HG03354 (cell line): Measurements from ENCODE around the gene HIVEP3.

Source experiments
- ATAC-seq: cut with Tn5 transposase; IDR thresholded peaks from one replicate; pipeline ENCODE4 v1.9.1; 2021; ENCODE audit warnings: mild to moderate bottlenecking; ENCODE audit not compliant: unreplicated experiment, poor library complexity, severe bottlenecking

The HIVEP3 gene

GRCh38 chr1:41726292-41726691, 192.4 kb downstream of the HIVEP3 start:
- ATAC-seq: no peak

- no peak for ATAC-seq
Observed at GRCh38 chr1:41724926-41725325, 193.8 kb downstream of the HIVEP3 start.

- ATAC-seq: no peak
Observed at GRCh38 chr1:41724248-41724647, 194.5 kb downstream of the HIVEP3 start.

- no peak for ATAC-seq
Observed at GRCh38 chr1:41723786-41724185, 194.9 kb downstream of the HIVEP3 start.

GRCh38 chr1:41722184-41722583, 196.5 kb downstream of the HIVEP3 start:
- ATAC-seq: no peak

- ATAC-seq: peak; percentile 66
Observed at GRCh38 chr1:41720861-41721410, 197.8 kb downstream of the HIVEP3 start.

GRCh38 chr1:41719590-41719989, 199.1 kb downstream of the HIVEP3 start:
- ATAC-seq: no peak

GRCh38 chr1:41719128-41719527, 199.6 kb downstream of the HIVEP3 start:
- no peak for ATAC-seq

- ATAC-seq: no peak
Observed at GRCh38 chr1:41718497-41718896, 200.2 kb downstream of the HIVEP3 start.

GRCh38 chr1:41716188-41717130, 202.3 kb downstream of the HIVEP3 start:
- ATAC-seq: no peak

GRCh38 chr1:41715441-41716095, 203.2 kb downstream of the HIVEP3 start:
- ATAC-seq: no peak

- no peak for ATAC-seq
Observed at GRCh38 chr1:41714638-41715389, 203.9 kb downstream of the HIVEP3 start.

- no peak for ATAC-seq
Observed at GRCh38 chr1:41713557-41714327, 205.0 kb downstream of the HIVEP3 start.

GRCh38 chr1:41713141-41713540, 205.6 kb downstream of the HIVEP3 start:
- ATAC-seq: no peak

- no peak for ATAC-seq
Observed at GRCh38 chr1:41712695-41713094, 206.0 kb downstream of the HIVEP3 start.

GRCh38 chr1:41712081-41712480, 206.6 kb downstream of the HIVEP3 start:
- ATAC-seq: no peak

- no peak for ATAC-seq
Observed at GRCh38 chr1:41711581-41711980, 207.1 kb downstream of the HIVEP3 start.

- no peak for ATAC-seq
Observed at GRCh38 chr1:41710980-41711379, 207.7 kb downstream of the HIVEP3 start.

- ATAC-seq: no peak
Observed at GRCh38 chr1:41709873-41710272, 208.8 kb downstream of the HIVEP3 start.
